CD14-positive monocyte (primary cell): ENCODE measurements around the gene TNXB. TPM values are rescaled to one million over a fixed set of nuclear protein-coding genes. Genes with fewer than 3 reads are reported as not detected.

ENCODE experiments used
- DNase-seq, 3 donors: peaks; one replicate each; pipeline ENCODE4 v3.0.0-alpha.2; 2011 to 2022
- H2AFZ ChIP-seq: 2 replicates; pipeline ENCODE4 v1.6.0; 2012; ENCODE audit warnings: mild to moderate bottlenecking, low read depth, low read length, inconsistent platforms; ENCODE audit not compliant: insufficient read depth, poor library complexity, severe bottlenecking
- H3K27ac ChIP-seq, 2 donors: 1 replicate in 1 of 2; 2 replicates in 1 of 2; pipeline ENCODE4 v1.5.1; 2012 to 2013; ENCODE audit warnings: low read length in 2 of 2, control low read depth in 1 of 2, inconsistent platforms in 1 of 2, low read depth in 1 of 2, mild to moderate bottlenecking in 1 of 2
- H3K27me3 ChIP-seq, 2 donors: one replicate each; pipeline versions ENCODE4 v1.6.0 to v1.6.1; 2011 to 2013; ENCODE audit warnings: low read length in 2 of 2; ENCODE audit not compliant: control insufficient read depth in 2 of 2, insufficient read depth in 2 of 2
- H3K36me3 ChIP-seq, 2 donors: replicated peaks in 1 of 2; 1 replicate in 1 of 2; 2 replicates in 1 of 2; pipeline versions ENCODE4 v1.5.1 to v1.6.1; 2012 to 2013; ENCODE audit warnings: low read length in 2 of 2, control low read depth in 1 of 2, inconsistent platforms in 1 of 2, mild to moderate bottlenecking in 1 of 2; ENCODE audit not compliant: insufficient read depth in 2 of 2, control insufficient read depth in 1 of 2
- H3K4me1 ChIP-seq, 2 donors: 1 replicate in 1 of 2; 2 replicates in 1 of 2; pipeline versions ENCODE4 v1.5.1 to v1.6.1; 2012 to 2013; ENCODE audit warnings: low read length in 2 of 2, control low read depth in 1 of 2, inconsistent platforms in 1 of 2, mild to moderate bottlenecking in 1 of 2, moderate library complexity in 1 of 2; ENCODE audit not compliant: insufficient read depth in 2 of 2, control insufficient read depth in 1 of 2
- H3K4me2 ChIP-seq: replicated peaks from 2 replicates; pipeline ENCODE3; 2012; ENCODE audit warnings: low read length, moderate library complexity, mild to moderate bottlenecking; ENCODE audit not compliant: poor library complexity, severe bottlenecking; ENCODE audit errors: extremely low read depth
- H3K4me3 ChIP-seq, 3 experiments: fragments of 200-600 bp in 1 of 3; sonication (generic) in 1 of 3; replicated peaks in 1 of 3; 1 replicate in 2 of 3; 2 replicates in 1 of 3; pipeline ENCODE4 v1.5.1; 2011 to 2013; ENCODE audit warnings: low read length in 3 of 3, mild to moderate bottlenecking in 3 of 3, control low read depth in 2 of 3, low read depth in 2 of 3, inconsistent platforms in 1 of 3, moderate library complexity in 1 of 3
- H3K79me2 ChIP-seq: 2 replicates; pipeline ENCODE4 v1.6.0; 2012; ENCODE audit warnings: mild to moderate bottlenecking, control low read depth, inconsistent platforms, low read length, moderate library complexity; ENCODE audit not compliant: insufficient read depth
- H3K9ac ChIP-seq: 2 replicates; pipeline ENCODE4 v1.6.0; 2017; ENCODE audit warnings: low read length, mild to moderate bottlenecking; ENCODE audit not compliant: insufficient read depth, poor library complexity, severe bottlenecking
- H3K9me3 ChIP-seq, 2 donors: replicated peaks in 1 of 2; 1 replicate in 1 of 2; 2 replicates in 1 of 2; pipeline versions ENCODE4 v1.5.1 to v1.6.1; 2012 to 2013; ENCODE audit warnings: low read length in 2 of 2, control low read depth in 1 of 2; ENCODE audit not compliant: control insufficient read depth in 1 of 2, insufficient read depth in 1 of 2
- H4K20me1 ChIP-seq: 2 replicates; pipeline ENCODE4 v1.6.0; 2012; ENCODE audit warnings: mild to moderate bottlenecking, low read length, control low read depth, moderate library complexity; ENCODE audit not compliant: insufficient read depth
- H3K27ac Mint-ChIP-seq, 7 donors: one replicate each; pipeline ENCODE4 v1.8.0; 2020; ENCODE audit warnings: mild to moderate bottlenecking in 7 of 7, mixed read lengths in 7 of 7, moderate library complexity in 6 of 7, inconsistent platforms in 2 of 7
- H3K27me3 Mint-ChIP-seq, 3 donors: one replicate each; pipeline ENCODE4 v1.8.0; 2021 to 2022; ENCODE audit warnings: low read depth in 3 of 3, mild to moderate bottlenecking in 3 of 3, mixed read lengths in 3 of 3, moderate library complexity in 3 of 3, inconsistent platforms in 1 of 3
- H3K36me3 Mint-ChIP-seq, 2 donors: one replicate each; pipeline ENCODE4 v1.8.0; 2020; ENCODE audit warnings: mixed read lengths in 2 of 2, inconsistent platforms in 1 of 2, mild to moderate bottlenecking in 1 of 2
- H3K4me1 Mint-ChIP-seq: one replicate; pipeline ENCODE4 v1.8.0; 2020; ENCODE audit warnings: mild to moderate bottlenecking, mixed read lengths
- H3K4me3 Mint-ChIP-seq, 2 donors: one replicate each; pipeline ENCODE4 v1.8.0; 2020; ENCODE audit warnings: mild to moderate bottlenecking in 2 of 2, mixed read lengths in 2 of 2, moderate library complexity in 1 of 2
- H3K9me3 Mint-ChIP-seq, 7 donors: one replicate each; pipeline ENCODE4 v1.8.0; 2020 to 2022; ENCODE audit warnings: mixed read lengths in 7 of 7, mild to moderate bottlenecking in 6 of 7, moderate library complexity in 6 of 7, inconsistent platforms in 2 of 7
- CTCF ChIP-seq: fragments of 200-600 bp; IDR thresholded peaks from one replicate; pipeline ENCODE4 v1.8.0; 2022; ENCODE audit warnings: antibody characterized with exemption, mild to moderate bottlenecking
- WGBS: methylation state at CpG from one replicate; pipeline ENCODE4 v1.1.5; 2013; ENCODE audit warnings: missing lambda C conversion rate; ENCODE audit not compliant: insufficient coverage; 5-methylcytosine and 5-hydroxymethylcytosine counted together
- intact Hi-C, 2 donors: fragments of 100-400 bp; cut with micrococcal nuclease; formaldehyde crosslinking; loops; one replicate each; pipeline versions ENCODE4 v1.15.0 to v1.15.1; 2023
- polyA plus RNA-seq, 3 donors: library from polyadenylated mRNA; depleted of rRNA in 1 of 3; unstranded in 2 of 3; stranded (reverse) in 1 of 3; fragments of 300-500 nt in 2 of 3; fragments of >200 nt in 1 of 3; fragmentation: Illumina TruSeq in 2 of 3; gene quantifications; 1 replicate in 2 of 3; 2 replicates in 1 of 3; pipeline ENCODE4 v1.2.3, GENCODE V29; 2012 to 2021

The TNXB gene
- polyA plus RNA-seq, 3 donors: 1.2 TPM; not detected in 2

GRCh38 chr6:32120573-32121059 lies 11.5 kb upstream of the TNXB start:
- peaks cover 16% of the 10 kb centered on the region for H3K79me2 ChIP-seq
- H3K4me3 ChIP-seq: no peak overlapping the region
- no peak overlapping the region for H2AFZ ChIP-seq
- DNase-seq: no peak
- peaks cover 0 to 3% (median 0%) of the 10 kb centered on the region in 3 donors for H3K27me3 Mint-ChIP-seq
- peaks cover 47% of the 10 kb centered on the region for H4K20me1 ChIP-seq
- no peak for TF ChIP-seq CTCF
- H3K27me3 ChIP-seq: no peaks in the 10 kb centered on the region
- WGBS: 95% methylated on average over 8 of the region's 12 CpGs
- H3K4me1 ChIP-seq: peaks cover 7 to 14% of the 10 kb centered on the region in 2 donors
- H3K9me3 ChIP-seq: no peaks in the 10 kb centered on the region
- H3K36me3 Mint-ChIP-seq: peaks cover 76 to 95% of the 10 kb centered on the region in 2 donors
- peaks cover 21% of the 10 kb centered on the region for H3K4me1 Mint-ChIP-seq
- no peaks in the 10 kb centered on the region for H3K9me3 Mint-ChIP-seq
- no peak overlapping the region for H3K9ac ChIP-seq
- peaks cover 79 to 92% of the 10 kb centered on the region in 2 donors for H3K36me3 ChIP-seq
- H3K4me2 ChIP-seq: no peak overlapping the region
- H3K27ac Mint-ChIP-seq: peak overlapping the region in 2 of 7 donors; percentile 14 to 30
- intact Hi-C loops: loop anchor here in 1 of 2 donors (5.0 kb wide), 1 partner anchor 57 kb away; the partner anchor contains the start of genes AGPAT1 and RNF5
- H3K27ac ChIP-seq: no peak overlapping the region
- no peak overlapping the region for H3K4me3 Mint-ChIP-seq

DNA sequence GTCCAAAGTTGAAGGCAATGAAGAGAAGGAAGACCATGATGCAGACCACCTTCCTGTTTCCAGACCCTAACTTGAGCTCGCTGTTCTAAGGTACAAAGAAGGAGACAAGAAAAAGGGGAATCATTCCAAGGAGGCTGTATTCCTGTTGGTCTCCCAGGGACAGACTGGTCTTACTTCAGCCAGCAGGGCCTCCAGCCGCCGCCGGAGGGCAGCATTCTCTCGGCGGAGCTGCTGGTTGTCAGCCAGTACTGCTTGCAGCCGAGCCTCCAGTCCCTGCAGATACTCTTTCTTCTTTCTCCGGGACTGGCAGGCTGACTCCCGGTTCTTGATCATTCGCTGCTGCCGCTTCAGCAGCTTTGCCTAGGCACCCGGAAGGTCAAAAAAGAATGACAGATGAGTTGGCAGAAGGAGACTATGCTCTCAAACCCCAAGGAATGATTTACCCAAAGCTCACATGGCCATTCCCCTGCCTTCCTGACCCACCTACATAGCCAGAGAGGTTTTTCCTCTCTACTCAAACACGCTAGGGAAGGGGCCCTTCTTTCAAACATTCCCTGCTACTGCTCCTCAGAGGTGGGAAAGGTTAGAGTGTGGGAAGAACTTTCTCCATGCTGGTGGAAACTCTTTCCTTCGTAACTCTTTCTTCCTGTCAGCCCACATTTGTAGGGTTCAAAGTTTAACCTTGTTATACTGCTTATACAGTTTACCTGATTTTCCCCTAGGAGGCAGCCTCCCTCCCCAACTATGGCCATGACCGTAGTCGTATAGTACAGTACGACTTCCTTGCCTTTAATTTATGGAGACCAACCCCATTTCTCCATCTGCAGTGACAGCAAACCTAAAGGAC lies 9.9 kb upstream of the TNXB start:
- DNase-seq: peak; percentile 59 to 73 (median 68)
- Histone ChIP-seq H3K27me3 (no peaks in the 10 kb centered on the region), H3K9me3 (no peaks in the 10 kb centered on the region), H3K4me1 (peaks cover 7 to 14% of the 10 kb centered on the region in 2 donors), H3K27ac (peak overlapping the region in 1 of 2 donors; percentile 63), H3K9ac (no peak overlapping the region), H3K79me2 (peaks cover 9% of the 10 kb centered on the region), H3K4me2 (no peak overlapping the region), H3K36me3 (peaks cover 72 to 82% of the 10 kb centered on the region in 2 donors), H4K20me1 (peaks cover 48% of the 10 kb centered on the region), H2AFZ (no peak overlapping the region), H3K4me3 (no peak overlapping the region)
- peak overlapping the region in 5 of 7 donors; percentile 57 to 87 (median 75) for H3K27ac Mint-ChIP-seq
- peak; percentile 91 for TF ChIP-seq CTCF
- H3K27me3 Mint-ChIP-seq: peaks cover 0 to 5% (median 0%) of the 10 kb centered on the region in 3 donors
- peaks cover 16% of the 10 kb centered on the region for H3K4me1 Mint-ChIP-seq
- 22% methylated on average over 12 of the region's 17 CpGs for WGBS
- H3K4me3 Mint-ChIP-seq: no peak overlapping the region
- peaks cover 77 to 93% of the 10 kb centered on the region in 2 donors for H3K36me3 Mint-ChIP-seq
- intact Hi-C loops: loop anchor here in 1 of 2 donors (5.0 kb wide), 1 partner anchor 78 kb away; no protein-coding TSS in a partner anchor
- no peaks in the 10 kb centered on the region for H3K9me3 Mint-ChIP-seq
